Measurements from ENCODE around the gene PLEKHH2.

- TF ChIP-seq POLR2A (IDR thresholded peaks at IDR 0.05), result no peak
- TF ChIP-seq, protein P1, sequence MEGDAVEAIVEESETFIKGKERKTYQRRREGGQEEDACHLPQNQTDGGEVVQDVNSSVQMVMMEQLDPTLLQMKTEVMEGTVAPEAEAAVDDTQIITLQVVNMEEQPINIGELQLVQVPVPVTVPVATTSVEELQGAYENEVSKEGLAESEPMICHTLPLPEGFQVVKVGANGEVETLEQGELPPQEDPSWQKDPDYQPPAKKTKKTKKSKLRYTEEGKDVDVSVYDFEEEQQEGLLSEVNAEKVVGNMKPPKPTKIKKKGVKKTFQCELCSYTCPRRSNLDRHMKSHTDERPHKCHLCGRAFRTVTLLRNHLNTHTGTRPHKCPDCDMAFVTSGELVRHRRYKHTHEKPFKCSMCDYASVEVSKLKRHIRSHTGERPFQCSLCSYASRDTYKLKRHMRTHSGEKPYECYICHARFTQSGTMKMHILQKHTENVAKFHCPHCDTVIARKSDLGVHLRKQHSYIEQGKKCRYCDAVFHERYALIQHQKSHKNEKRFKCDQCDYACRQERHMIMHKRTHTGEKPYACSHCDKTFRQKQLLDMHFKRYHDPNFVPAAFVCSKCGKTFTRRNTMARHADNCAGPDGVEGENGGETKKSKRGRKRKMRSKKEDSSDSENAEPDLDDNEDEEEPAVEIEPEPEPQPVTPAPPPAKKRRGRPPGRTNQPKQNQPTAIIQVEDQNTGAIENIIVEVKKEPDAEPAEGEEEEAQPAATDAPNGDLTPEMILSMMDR (IDR thresholded peaks at IDR 0.05), result no peak
- no peak for TF ChIP-seq EP300 (IDR thresholded peaks at IDR 0.05)
These were observed 26.7 kb upstream of the PLEKHH2 start for GRCh38 chr2:43610361-43610760.
